Heart left ventricle (tissue), 13 donors: Measurements from ENCODE around the gene PPP1R3D.

Experiments used
- CTCF ChIP-seq, 12 donors: fragments of 200-600 bp; sonication (generic) in 4 of 12; IDR thresholded peaks; one replicate each; pipeline versions ENCODE4 v1.5.0 to v1.8.0; 2018 to 2022; ENCODE audit warnings: antibody characterized with exemption in 12 of 12, mild to moderate bottlenecking in 5 of 12
- POLR2A ChIP-seq, 2 donors: fragments of 450-650 bp; IDR thresholded peaks; one replicate each; pipeline ENCODE4 v1.6.1; 2017; ENCODE audit warnings: antibody characterized with exemption in 2 of 2, mild to moderate bottlenecking in 2 of 2, moderate library complexity in 2 of 2
- donor health status: ischemic (EF 13 %, LVEDD 7.1; RV severe dilation, severe dysfunction).
- donor health status: DM: no; HTN: yes; CAD: no.
- donor health status: DM: no; HTN: no; CAD: no.
- donor health status: ischemic (EF 25% LVEDD 6.9; RV normal size, moderate dysfunction).
- donor health status: ischemic (EF 25% LVEDD 5.7; RV mildly dilated, moderate dysfunction).
- donor health status: ischemic (EF 35%, LVEDD 5.7; RV mildly dilated, moderate dysfunction).
- donor health status: nonischemic (EF 11% LVEDD 7.7; RV severe dilation, severe dysfunction).
- donor health status: DM: yes; HTN: yes; CAD: no.
- donor health status: PGD.
- donor health status: ischemic (EF 29% LVEDD 5.4; RV normal size, mild dysfunction).
- donor health status: nonischemic (EF 23%, LVEDD 6.1; RV moderate dilation, normal function).

GRCh38 chr20:59935457-59936185 lies 4.5 kb downstream of the PPP1R3D start:
- no peak for TF ChIP-seq CTCF (IDR thresholded peaks at IDR 0.05)
- no peak for TF ChIP-seq POLR2A (IDR thresholded peaks at IDR 0.05)
